Common myeloid progenitor, CD34-positive (primary cell): ENCODE measurements around the gene CCR7.

ENCODE experiments used
- CTCF ChIA-PET: fragments of 350-600 bp; sonication (Branson Sonifier 250); formaldehyde crosslinking; loops from one replicate; lab custom pipeline; 2021; ENCODE audit warnings: antibody characterized with exemption; lab: Charles Lee
- POLR2A ChIA-PET: fragments of 350-600 bp; sonication (Branson Sonifier 250); formaldehyde crosslinking; loops from one replicate; lab custom pipeline; 2021; ENCODE audit warnings: antibody characterized with exemption; lab: Charles Lee
- DNase-seq, 3 donors: peaks; one replicate each; pipeline versions ENCODE4 v3.0.0 to v3.0.0-alpha.2; 2013
- H3K27ac ChIP-seq, 2 experiments: 1 replicate in 1 of 2; 2 replicates in 1 of 2; pipeline ENCODE4 v1.7.0; 2013; ENCODE audit warnings: inconsistent platforms in 2 of 2, low read length in 2 of 2, mild to moderate bottlenecking in 2 of 2, low read depth in 1 of 2, moderate library complexity in 1 of 2; ENCODE audit not compliant: severe bottlenecking in 2 of 2, insufficient read depth in 1 of 2, poor library complexity in 1 of 2
- H3K27me3 ChIP-seq, 5 experiments: replicated peaks in 2 of 5; 1 replicate in 3 of 5; 2 replicates in 2 of 5; pipeline versions ENCODE4 v1.6.1 to v1.7.0; 2013; ENCODE audit warnings: low read length in 4 of 5, mild to moderate bottlenecking in 2 of 5, moderate library complexity in 2 of 5, inconsistent platforms in 1 of 5; ENCODE audit not compliant: insufficient read depth in 5 of 5, control insufficient read depth in 4 of 5
- H3K36me3 ChIP-seq, 4 experiments: 1 replicate in 2 of 4; 2 replicates in 2 of 4; pipeline versions ENCODE4 v1.6.1 to v1.7.0; 2013; ENCODE audit warnings: low read length in 3 of 4, control low read depth in 1 of 4, mild to moderate bottlenecking in 1 of 4; ENCODE audit not compliant: control insufficient read depth in 4 of 4, insufficient read depth in 4 of 4
- H3K4me1 ChIP-seq, 4 experiments: 1 replicate in 3 of 4; 2 replicates in 1 of 4; pipeline versions ENCODE4 v1.6.1 to v1.7.1; 2013; ENCODE audit warnings: low read length in 3 of 4, mild to moderate bottlenecking in 3 of 4, control low read depth in 1 of 4, inconsistent platforms in 1 of 4, moderate library complexity in 1 of 4; ENCODE audit not compliant: control insufficient read depth in 4 of 4, insufficient read depth in 4 of 4; ENCODE audit errors: control extremely low read depth in 1 of 4
- H3K4me3 ChIP-seq, 7 experiments: 1 replicate in 4 of 7; 2 replicates in 3 of 7; pipeline versions ENCODE4 v1.5.1 to v1.7.0; 2013; ENCODE audit warnings: mild to moderate bottlenecking in 7 of 7, low read length in 6 of 7, moderate library complexity in 6 of 7, inconsistent platforms in 2 of 7, low read depth in 2 of 7, control low read depth in 1 of 7; ENCODE audit not compliant: insufficient read depth in 4 of 7, control insufficient read depth in 1 of 7; ENCODE audit errors: extremely low read depth in 1 of 7
- H3K9me3 ChIP-seq, 5 experiments: 1 replicate in 4 of 5; 2 replicates in 1 of 5; pipeline versions ENCODE4 v1.6.1 to v1.7.1; 2013; ENCODE audit warnings: low read length in 4 of 5, mild to moderate bottlenecking in 2 of 5, inconsistent platforms in 1 of 5, low read depth in 1 of 5, moderate library complexity in 1 of 5; ENCODE audit not compliant: control insufficient read depth in 4 of 5, insufficient read depth in 2 of 5; ENCODE audit errors: control extremely low read depth in 1 of 5
- WGBS: methylation state at CpG from one replicate; pipeline ENCODE4 v1.1.5; 2013; ENCODE audit not compliant: insufficient coverage; 5-methylcytosine and 5-hydroxymethylcytosine counted together

CCR7 gene

DNA sequence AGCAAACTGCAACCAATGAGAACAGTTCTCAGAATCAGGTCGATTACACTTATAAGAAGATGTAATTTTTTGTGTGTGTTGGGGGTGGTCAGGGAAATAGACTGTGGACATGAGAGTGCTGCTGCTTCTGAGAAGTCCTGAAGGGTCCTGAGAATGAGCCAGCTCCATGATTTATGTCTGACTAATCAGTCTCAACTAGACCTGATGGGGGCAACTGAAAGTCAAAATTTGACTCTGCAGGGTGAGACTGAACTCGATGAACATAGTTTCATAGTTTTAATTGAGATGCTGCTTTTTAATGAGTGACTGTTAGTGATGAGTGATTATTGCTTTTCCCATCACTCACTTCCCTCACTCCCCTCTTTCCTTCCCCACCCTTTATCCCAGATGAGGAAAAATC is 45.1 kb upstream of the CCR7 start:
- CTCF ChIA-PET, result interaction anchor here (0.6 to 1.8 kb wide), 2 partner anchors 10 to 21 kb away, joined by 3 to 5 read pairs; no protein-coding TSS in a partner anchor
- Histone ChIP-seq H3K4me1 (peaks cover 0 to 6% (median 2%) of the 10 kb centered on the region in 4 experiments), H3K27ac (no peak overlapping the region), H3K9me3 (no peaks in the 10 kb centered on the region), H3K4me3 (no peak overlapping the region), H3K36me3 (no peaks in the 10 kb centered on the region), H3K27me3 (peaks cover 0 to 2% (median 0%) of the 10 kb centered on the region in 5 experiments)
- POLR2A ChIA-PET, result no interaction called here
- DNase-seq, result no peak
- 56% methylated on average over 1 of the region's 2 CpGs for WGBS

DNA sequence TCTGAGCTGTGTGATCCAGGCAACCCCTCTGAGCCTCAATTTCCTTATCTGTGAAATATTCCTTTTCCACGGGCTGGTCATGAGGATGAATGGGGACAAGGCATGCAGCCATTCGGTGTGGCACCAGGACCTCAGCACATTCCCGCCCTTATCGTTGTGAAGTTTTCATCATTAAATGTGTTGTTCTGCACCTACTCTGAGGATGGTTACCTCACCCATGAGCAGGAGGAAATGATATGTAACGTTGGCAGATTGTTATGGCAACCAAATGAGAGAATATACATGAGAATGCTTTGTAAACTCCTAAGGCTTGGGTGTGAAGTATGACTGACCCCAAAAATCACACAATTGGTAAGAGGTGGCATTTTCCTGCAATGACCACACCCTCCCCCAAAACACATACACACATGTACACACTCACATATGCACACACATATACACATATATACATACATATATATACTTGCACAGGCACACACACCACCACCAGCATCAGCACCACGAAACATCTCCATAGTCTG is 42.8 kb upstream of the CCR7 start:
- H3K27ac ChIP-seq, result no peak overlapping the region
- H3K4me3 ChIP-seq, result no peak overlapping the region
- ChIA-PET CTCF (interaction anchor here (2.2 kb wide), 1 partner anchor 12 kb away, joined by 7 read pairs; no protein-coding TSS in a partner anchor), POLR2A (no interaction called here)
- H3K9me3 ChIP-seq, result no peaks in the 10 kb centered on the region
- no peaks in the 10 kb centered on the region for H3K4me1 ChIP-seq
- 83% methylated on average over 3 of the region's 6 CpGs for WGBS
- H3K36me3 ChIP-seq, result no peaks in the 10 kb centered on the region
- peak in 2 of 3 donors; percentile 28 to 44 for DNase-seq
- peaks cover 0 to 2% (median 0%) of the 10 kb centered on the region in 5 experiments for H3K27me3 ChIP-seq

- no peak for DNase-seq
- no peaks in the 10 kb centered on the region for H3K4me1 ChIP-seq
Measured at GRCh38 chr17:40607641-40608040, 42.4 kb upstream of the CCR7 start.

GRCh38 chr17:40606548-40607353 is 41.5 kb upstream of the CCR7 start:
- WGBS, result 96% methylated on average over 9 of the region's 10 CpGs
- DNase-seq, result no peak
- Histone ChIP-seq H3K4me1 (peaks cover 0 to 3% (median under 1%) of the 10 kb centered on the region in 4 experiments), H3K27ac (no peak overlapping the region), H3K9me3 (no peaks in the 10 kb centered on the region), H3K4me3 (no peak overlapping the region), H3K27me3 (no peaks in the 10 kb centered on the region), H3K36me3 (no peaks in the 10 kb centered on the region)
- ChIA-PET POLR2A (no interaction called here), CTCF (interaction anchor here (2.2 to 3.1 kb wide), 2 partner anchors 8 to 13 kb away, joined by 7 to 19 read pairs; no protein-coding TSS in a partner anchor)

More at GRCh38 chr17:40607641-40608040, 42.4 kb upstream of the CCR7 start:
- peaks cover 0 to 1% (median 0%) of the 10 kb centered on the region in 5 experiments for H3K27me3 ChIP-seq
- ChIA-PET POLR2A (no interaction called here), CTCF (interaction anchor here (2.2 kb wide), 1 partner anchor 12 kb away, joined by 7 read pairs; no protein-coding TSS in a partner anchor)
- no peak overlapping the region for H3K4me3 ChIP-seq
- 100% methylated on average over 1 of the region's 5 CpGs for WGBS
- H3K27ac ChIP-seq, result no peak overlapping the region
- H3K9me3 ChIP-seq, result no peaks in the 10 kb centered on the region
- H3K36me3 ChIP-seq, result no peaks in the 10 kb centered on the region

DNA sequence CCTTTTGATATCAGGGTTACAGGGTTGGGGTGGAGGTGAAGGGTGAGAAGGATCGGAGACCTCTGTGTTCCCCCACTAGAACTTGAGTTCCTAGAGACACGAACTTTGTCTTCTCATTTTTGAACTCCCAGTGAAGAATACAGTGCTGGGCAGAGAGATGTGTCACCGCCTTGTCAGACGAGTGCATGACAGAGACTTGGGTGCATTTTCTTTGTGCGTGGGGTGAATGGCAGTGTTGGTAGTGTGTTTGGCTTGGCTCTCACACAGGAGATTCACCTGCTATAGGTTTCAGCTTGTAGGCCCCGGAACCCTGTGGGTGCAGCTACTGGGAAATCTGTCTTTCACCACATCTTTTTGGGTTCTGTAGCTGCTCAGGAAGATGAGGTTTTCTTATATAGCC is 40.0 kb upstream of the CCR7 start:
- WGBS, result 93% methylated on average over 3 of the region's 6 CpGs
- H3K9me3 ChIP-seq, result no peaks in the 10 kb centered on the region
- ChIA-PET CTCF (interaction anchor here (3.1 kb wide), 1 partner anchor 10 kb away, joined by 19 read pairs; no protein-coding TSS in a partner anchor), POLR2A (no interaction called here)
- no peak overlapping the region for H3K27ac ChIP-seq
- no peaks in the 10 kb centered on the region for H3K36me3 ChIP-seq
- H3K4me1 ChIP-seq, result peaks cover 0 to 3% (median 1%) of the 10 kb centered on the region in 4 experiments
- DNase-seq, result no peak
- H3K4me3 ChIP-seq, result no peak overlapping the region
- no peaks in the 10 kb centered on the region for H3K27me3 ChIP-seq

DNA sequence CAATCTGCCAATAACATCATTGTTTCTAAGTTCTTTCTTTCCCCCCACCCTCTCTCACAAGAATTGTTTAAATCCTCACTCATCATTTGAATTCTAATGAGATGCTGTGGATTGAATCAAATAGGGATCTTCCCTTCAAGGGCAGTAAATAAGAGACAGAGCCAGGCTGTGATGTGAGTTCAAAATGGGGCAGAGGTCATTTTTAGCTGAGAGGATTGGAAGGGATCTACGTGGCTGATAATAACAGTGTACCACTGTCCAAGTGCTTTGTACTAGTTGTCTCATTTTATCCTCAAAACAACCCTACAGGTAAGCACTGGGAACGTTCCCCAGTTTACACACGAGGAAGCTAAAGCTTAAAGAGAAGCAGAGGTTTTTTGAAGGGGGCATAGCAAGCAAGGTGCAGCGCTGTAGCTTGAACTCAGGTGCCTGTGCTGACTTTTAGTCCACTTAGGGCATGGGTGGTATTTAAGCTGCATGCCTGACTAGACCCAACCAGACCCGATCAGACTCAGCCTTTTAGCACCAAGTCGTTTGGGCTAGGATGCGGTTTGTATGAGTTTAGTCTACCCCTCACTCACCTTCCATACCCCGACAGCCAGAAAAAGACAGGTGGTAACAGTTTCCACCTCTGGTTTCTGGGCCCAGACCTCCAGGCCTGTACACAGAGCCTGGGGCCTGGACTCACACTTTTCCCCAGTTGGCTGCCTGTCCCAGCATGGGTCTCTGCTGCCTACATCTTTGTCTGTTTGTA is 39.2 kb upstream of the CCR7 start:
- CTCF ChIA-PET, result interaction anchor here (0.6 to 3.1 kb wide), 5 partner anchors 11 to 327 kb away, joined by 3 to 19 read pairs (median 3); no protein-coding TSS in a partner anchor
- peaks cover 0 to 6% (median 2%) of the 10 kb centered on the region in 4 experiments for H3K4me1 ChIP-seq
- POLR2A ChIA-PET, result no interaction called here
- H3K9me3 ChIP-seq, result no peaks in the 10 kb centered on the region
- H3K4me3 ChIP-seq, result no peak overlapping the region
- whole genome bisulfite sequencing, result 95% methylated on average over 6 of the region's 8 CpGs
- no peak for DNase-seq
- no peak overlapping the region for H3K27ac ChIP-seq
- H3K27me3 ChIP-seq, result no peaks in the 10 kb centered on the region
- no peaks in the 10 kb centered on the region for H3K36me3 ChIP-seq
